Stimulated activated CD4-positive, alpha-beta T cell treated with anti-CD3 and anti-CD28 coated beads, Interleukin-1b, Interleukin-23, amount 100 ng/mL, for 1 hour (primary cell): ENCODE measurements around the gene ZMIZ1.

Experiments used
- DNase-seq, 2 donors: peaks; one replicate each; pipeline ENCODE4 v3.0.0-alpha.2; 2020; ENCODE audit warnings: low read depth in 2 of 2

The ZMIZ1 gene

DNA sequence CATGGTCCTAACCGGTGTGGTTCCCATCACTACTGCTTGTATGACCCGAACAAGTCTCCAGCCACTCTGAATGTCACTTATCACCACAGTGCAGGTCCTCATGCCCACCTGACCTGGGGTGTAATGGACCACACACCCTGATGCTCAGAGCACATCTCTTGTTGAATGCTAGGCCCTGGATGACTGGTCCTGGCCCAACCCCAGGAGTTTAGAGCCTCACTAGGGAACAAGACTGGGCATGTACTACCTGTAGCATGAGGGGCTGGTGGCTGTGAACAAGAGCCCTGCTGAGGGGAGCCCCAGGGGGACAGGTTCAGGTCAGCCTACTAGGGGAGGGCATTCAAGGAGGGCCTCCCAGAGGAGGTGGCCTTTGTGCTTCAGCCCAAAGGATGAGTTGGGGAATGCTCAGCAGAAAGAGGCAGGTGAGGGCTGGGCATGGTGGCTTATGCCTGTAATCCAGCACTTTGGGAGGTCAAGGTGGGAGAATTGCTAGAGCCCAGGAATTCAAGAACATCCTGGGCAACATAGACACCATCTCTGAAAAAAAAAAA, 31.2 kb downstream of the ZMIZ1 start:
- no peak for DNase-seq

DNA sequence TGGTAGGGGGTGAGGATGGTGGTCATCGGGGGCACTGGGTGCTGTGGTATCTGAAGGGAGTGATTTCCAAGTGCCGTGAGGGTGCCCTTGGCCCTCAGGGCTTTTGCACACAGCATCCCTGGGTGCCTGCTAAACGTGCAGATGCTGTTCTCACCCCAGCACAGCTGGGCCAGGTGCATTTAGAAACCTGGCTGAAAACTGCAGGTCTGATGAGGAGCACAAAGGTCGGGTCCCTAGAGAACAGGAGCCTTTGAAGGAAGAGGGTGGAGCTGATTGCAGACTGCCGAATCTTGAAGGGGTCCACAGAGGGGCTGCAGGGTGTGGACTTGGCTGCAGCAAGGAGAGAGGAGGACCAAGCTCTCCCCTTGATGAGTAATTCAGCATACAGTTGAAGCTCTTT, 32.0 kb downstream of the ZMIZ1 start:
- no peak for DNase-seq

DNA sequence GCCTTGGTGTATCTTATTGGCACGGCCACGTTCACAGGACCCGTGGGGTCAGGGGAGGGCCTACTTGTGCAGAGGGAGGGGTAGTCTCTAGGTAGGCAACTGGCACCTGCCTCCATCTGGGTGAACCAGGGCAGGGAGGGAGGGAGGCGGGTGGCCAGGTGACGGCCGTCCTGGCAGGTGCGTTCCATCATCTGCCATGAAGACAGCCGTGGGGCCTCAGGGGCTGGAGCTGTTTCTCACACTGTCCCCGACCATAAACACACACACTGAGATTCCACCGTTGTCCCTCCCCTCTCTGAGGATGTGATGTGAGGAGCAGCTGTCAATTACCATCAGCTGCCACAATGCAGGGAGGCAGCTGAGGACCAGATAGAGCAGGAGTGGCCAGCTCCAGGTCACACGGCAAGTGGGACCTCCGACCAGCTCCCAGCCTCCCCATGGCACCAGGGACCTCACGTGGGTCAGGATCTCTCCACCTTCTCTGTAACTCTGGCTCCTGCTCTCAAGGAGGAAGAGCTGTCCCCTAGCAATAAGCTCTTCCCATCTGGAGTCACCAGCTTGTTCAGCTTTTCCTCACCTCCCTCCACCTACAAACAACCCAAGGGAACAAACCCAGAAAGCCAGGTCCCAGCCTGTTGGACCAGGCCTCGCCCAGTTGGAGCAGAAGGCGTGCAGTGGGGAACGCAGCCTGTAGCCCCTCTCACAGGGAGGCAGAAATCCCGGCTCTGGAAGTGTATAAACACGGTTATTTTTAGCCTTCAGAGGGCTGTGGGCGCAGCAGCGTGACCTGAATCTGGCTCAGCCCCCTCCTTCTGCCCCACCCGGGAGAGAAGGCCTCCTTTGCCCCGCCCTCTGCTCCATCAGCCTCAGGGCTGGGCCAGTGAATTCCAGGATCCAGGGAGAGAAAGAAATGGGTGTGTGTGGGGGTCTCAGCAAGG, 33.1 kb downstream of the ZMIZ1 start:
- no peak for DNase-seq

DNA sequence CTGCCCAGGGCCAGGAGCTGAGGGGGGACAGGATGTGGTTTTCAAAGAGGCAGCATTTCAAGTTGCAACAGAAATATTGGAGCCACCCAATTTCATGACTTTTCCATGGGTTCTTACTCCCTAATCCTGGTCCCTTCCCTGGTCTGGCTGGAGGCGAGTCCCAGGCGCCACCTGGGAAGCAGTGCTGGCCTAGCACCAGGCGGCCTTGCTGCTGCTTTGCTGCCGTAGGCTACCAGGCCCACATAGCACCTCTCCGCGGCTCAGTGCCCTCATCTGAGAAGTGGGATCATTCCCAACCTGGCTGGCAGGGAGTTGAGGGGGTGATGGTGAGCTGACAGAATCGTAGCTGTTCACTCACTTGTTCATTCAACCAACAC, 33.7 kb downstream of the ZMIZ1 start:
- no peak for DNase-seq

DNA sequence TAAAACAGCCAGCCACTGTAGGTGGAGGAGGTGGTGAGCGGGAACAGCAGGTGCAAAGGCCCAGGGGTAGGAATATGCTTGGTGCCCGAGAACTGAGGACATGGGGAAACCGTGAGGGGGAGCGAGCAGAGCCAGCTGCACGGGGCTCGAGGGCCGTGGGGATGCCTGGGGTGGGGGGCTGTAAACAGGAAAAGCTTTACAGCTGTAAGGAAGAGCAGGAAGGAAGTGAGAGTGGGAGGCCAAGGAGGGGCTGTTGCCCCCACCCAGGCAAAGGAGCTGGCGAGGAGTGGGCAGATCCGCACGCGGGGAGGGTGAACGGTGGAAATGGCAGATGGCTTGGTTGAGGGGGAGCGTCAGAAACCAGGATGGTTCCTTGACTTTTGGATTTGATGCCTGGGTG, 34.4 kb downstream of the ZMIZ1 start:
- no peak for DNase-seq

DNA sequence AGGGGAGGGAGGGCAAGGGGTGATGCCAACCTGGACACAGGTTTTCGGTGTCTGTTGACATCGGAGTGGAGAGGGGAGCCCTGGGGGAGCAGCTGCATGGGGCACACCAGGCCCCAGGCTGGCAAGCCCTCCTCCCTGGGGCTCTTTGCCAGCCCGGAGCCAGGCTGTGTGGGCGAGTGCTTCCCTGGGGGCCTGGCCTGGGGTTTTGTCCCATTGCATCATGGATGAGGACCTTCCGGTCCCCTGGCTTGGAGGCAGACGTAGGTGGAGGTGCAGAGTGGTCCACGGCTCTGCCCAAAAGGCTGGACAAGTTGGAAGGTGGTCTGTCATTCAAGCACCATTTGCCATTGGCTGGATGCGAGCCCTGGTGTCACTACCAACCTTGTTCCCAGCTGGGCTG, 34.8 kb downstream of the ZMIZ1 start:
- no peak for DNase-seq

DNA sequence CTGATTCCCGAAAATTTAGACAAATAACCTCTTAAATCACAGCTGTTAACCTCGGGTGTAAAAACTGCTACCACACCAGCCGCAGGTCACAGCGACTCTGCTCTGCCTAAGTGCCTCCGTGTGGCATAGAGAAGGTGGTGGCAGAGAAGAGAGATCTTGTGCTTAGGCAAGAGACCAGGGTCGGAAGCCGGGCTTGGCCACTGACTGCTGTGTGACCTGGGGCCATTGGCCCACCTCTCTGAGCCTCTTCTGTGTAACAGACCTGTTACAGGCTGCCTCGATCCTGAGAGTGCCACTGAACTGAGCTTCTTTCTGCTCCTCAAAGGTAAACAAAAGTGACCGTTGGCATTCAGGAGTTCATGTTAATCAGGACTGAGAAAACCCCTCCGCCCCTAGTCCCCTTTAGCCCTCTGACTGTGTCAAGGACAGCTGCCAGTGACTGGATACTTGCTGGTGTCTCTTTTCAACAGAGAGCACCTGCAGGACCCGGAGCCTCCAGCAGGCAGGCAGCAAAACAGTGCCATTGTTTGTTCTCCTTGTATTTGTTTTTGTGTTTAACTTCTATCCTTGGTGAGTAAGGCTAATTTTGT, 36.5 kb downstream of the ZMIZ1 start:
- DNase-seq: no peak

DNA sequence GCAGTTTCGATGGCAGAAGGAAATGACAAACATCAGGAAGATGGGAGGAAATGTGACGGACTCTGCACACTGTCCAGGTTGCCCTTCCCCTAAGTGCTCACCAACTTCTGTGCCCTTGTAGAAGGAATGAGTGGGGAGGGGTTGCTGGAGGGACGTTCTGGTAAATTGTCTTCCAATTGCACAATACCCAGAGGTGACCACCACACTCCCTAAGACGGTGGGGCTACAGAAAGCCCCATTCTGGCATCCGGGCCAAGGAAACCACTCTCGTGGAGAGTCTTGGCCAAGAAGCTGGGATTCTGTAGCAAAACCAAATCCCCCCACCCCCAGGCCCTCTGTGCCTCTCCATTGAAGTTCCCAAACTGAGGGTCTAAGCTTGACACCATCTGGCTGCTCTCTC, 37.1 kb downstream of the ZMIZ1 start:
- DNase-seq: no peak

DNA sequence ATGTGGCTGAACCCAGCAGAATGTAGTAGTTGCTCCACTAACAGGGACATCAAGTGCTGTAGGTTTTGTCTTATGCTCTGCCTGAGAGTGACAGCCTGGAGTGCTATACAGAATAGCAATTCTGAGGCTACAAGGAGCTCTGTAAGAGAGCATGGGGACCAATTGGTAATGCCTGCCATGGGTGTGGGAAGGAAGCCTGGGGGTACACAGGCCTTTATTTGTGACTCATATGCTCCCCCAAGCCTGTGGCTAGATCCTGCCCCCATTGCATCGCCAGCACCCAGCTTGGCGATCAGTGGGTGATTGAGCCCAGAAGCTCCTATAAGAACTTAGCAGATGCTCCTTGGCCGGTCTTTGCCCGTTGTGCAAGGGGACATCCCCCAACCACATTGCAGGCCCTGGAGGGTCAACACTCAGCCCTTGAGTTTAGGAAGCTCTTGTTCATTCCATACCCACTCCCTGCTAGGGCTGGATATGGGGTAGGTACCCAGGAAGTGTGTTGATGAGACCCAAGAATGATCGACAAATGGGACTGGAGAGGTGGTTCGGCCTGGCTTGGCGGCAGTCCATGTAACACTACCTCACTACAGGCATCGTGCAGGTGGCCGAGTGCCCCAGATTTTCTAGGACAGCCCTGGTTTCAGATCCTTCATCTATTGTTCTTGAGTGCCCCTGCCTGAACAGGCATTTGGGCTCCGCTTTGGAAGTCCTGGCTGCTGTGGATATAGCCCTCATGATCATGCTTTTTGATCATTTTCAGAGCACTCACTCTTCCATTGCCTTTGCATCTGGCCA, 37.7 kb downstream of the ZMIZ1 start:
- DNase-seq: no peak

DNA sequence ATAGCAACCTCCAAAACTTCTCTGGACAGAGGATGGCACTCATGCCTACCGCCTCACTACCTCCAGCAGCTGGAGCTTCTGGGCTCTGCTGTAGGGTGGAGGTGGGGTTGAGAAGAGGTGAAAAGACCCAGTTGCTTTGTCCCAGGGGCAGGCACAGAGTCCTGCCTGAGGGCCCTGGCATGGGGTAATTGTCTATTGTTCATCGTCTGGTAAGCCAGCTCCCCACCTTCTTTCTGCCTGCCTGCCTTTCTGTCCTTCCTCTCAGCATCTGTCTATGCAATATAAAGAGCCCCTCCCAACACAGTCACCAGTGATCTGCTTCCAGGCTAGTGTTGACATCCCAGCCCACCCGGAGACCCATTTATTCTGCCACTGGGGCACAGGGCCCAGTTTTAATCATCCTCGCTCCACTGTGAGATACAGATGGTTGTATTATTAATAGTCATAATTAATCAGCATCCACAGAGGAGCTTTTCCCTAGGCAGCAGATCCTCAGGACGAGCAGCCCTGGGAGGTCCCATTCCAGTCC, 39.0 kb downstream of the ZMIZ1 start:
- DNase-seq: no peak

DNA sequence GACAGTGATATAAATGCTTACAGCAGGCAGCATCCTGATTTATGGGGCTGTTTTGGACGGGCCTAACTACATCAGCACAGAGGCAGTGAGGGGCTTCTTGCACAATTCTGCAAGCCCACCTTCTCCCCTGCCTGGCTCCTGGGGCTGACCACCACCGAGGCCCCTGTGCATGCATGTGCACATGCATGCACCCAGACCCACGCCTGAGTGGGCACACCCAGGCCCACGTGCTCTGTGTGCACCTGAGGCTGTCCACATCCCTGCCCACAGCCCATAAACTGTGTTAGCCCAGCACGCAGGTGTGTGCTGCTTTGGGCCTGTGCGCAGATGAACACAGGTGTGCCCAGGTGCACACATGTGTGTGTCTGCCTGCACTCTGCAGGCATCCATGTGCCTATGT, 40.0 kb downstream of the ZMIZ1 start:
- DNase-seq: no peak

DNA sequence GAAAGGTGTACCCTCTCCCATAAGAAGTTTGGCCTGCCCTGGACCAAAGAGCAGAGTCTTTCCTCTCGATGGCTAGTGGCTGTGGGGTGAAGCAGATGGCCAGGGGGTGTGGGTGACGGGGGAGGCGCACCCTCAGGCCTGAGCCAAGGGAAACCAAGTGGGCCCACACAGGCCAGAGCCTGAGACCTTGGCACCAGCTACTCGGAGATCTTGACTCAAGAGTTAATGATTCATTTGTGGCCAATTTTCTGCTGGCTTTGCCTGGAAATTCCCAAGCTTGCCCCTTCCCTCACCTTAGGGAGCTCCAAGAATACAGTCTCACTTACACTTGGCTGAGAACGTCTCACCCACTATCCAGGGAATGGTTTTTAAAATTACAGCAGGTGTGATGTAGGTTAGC, 42.7 kb downstream of the ZMIZ1 start:
- DNase-seq: no peak

DNA sequence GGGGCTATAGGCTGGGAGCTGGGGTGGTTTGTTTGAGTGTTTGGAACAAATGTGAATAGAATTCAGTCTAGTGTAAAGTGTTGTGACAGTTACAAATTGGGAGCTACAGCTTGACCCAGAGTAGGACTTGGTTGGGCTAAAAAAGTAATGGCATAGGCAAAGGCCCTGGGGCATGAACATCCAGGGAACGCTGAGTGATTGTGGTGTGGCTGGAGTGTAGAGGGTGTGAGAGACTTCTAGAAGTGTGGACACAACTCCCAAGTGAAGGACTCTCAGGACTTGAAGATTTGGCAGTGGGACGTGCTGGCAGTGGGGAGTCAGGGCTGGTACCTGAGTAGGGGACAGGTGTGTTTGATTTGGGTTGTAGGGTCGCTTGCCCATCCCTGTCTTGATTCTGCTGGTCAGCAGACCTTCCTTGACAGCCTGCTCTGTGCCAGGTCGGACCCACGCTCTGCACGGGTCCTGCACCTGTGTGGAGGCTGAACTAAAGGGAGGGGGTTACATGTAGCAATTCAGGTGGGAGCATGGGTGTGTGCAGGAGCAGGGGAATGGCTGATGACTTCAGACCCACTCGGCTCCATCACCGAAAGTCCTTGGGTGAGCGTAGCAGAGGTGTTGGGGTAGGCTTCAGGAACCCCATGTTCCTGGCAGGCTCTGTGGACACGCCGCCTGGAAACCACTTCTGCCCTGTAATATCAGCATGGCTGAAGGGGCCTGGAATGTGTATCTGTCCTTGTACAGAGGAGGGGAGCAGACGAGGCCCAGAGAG, 43.3 kb downstream of the ZMIZ1 start:
- no peak for DNase-seq

DNA sequence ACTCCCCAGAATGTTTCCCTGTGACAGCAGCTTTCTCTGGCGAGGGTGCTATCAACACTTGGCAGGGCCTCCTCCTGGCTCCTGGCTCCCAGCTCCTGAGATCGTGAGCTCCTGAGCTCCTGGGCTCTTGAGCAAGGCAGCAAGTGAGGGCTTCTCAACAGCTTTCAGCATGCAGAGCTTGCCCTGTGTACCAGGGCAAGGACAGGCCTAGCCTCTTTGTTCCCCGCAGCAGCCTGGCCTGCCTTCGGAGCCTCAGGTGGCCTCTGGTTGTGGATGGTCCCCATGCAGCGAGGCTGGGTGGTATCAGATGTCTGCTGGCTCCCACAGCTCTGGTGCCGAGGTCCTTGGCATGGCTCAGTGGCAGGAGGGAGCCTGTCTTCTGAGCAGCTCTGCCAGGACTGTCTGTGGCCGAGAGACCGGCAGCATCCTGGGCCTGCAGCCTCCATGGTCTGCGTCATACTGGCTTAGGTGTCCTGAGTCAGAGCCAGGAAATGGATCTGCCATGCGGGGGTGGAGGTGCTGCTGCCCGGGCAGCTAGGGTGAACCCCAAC, 44.2 kb downstream of the ZMIZ1 start:
- DNase-seq: no peak

DNA sequence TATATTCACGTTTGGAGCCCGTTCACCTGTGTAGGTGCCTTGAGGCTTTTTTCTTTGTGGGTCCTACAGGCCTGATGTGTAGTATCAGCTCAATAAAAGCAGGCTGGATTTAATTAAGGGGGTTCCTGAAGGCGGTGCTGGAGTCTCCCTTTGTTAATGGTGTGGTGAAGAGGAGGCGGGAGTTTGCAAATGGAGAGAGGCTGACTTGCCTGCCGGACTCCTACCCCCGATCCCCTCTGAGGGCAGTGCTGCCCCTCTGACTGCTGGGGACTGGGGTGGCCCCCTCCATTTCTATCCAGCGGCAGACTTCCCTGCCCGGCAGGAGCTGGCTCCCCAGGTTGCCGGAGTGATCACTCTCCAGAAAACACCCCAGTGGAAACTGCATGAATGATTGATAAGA, 45.1 kb downstream of the ZMIZ1 start:
- no peak for DNase-seq

DNA sequence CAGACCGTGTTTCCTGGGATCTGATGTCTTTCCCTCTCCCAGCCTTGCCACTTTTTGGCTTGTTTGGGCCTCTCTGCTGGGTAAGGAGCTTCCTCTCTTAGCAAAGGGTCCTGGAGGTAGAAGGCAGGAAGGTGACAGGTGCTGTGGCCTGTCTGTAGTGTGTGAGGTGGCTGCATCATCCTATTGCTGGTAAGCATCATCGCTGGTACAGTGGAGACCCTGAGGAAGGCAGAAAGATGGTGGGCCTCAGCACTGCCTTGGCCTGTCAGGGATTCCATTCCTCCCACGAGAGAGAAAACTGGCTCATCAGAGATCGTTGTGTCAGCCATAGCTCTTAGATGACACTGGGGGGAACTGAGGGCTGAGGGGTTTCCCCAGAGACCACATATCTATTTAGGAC, 46.5 kb downstream of the ZMIZ1 start:
- DNase-seq: no peak

DNA sequence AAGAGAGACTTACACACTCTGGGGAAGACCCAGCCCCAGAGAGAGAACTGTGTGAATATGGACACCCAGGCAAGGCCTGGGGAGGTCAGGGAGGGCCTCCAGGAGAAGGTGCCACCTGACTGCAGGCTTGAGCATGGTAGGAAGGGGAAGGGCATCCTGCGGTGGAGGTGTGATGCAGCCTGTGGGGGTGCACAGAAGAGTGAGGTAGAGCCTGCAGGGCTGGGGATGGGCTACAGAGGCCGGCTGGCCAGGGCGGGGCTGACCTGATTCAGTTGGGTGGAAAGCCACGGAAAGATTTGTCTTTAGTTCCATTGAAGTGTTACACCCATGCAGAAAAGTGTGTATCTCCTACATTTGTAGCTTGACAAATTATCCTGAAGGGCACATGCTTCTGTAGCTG, 47.6 kb downstream of the ZMIZ1 start:
- DNase-seq: no peak

DNA sequence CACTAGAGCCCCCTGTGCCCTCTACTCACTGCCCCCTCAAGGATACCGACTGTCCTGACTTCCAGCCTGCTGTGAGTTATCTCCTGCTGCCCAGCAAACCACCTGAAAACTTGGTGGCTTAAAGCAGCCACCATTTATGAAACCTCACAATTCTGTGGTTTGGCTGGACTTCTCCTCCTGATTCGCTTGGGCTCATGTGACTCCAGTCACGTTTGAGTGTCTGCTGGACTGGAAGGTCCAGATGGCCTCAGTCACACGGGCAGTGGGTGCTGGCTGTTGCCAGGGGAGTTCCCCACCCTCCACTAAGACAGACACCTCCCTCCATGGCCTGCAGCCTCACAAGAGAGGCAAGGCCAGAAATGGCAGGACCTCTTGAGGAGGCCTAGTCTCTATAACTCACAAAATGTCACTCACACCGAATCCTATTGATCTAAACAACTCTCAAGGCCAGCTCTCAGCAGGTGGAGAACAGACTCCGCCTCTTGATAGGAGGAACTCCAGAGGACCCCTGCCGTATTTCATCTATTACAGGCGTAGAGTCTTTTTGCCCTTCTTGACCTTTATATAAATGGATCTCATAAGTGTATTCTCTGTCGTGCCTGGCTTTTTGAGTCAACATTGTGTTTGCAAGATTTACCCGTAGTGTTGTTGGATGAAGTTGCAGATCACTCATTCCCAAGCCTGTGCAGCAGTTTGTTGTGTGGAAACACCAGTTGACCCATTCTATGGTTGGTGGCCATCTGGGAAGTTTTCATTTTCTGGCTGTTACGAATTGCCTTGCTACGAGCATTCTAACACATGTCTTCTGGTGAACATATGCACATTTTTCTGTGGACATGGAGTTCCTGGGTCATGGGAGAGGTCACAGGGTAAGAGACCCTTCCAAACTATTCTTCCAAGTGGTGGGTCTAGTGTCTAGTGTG, 48.3 kb downstream of the ZMIZ1 start:
- DNase-seq: no peak

DNA sequence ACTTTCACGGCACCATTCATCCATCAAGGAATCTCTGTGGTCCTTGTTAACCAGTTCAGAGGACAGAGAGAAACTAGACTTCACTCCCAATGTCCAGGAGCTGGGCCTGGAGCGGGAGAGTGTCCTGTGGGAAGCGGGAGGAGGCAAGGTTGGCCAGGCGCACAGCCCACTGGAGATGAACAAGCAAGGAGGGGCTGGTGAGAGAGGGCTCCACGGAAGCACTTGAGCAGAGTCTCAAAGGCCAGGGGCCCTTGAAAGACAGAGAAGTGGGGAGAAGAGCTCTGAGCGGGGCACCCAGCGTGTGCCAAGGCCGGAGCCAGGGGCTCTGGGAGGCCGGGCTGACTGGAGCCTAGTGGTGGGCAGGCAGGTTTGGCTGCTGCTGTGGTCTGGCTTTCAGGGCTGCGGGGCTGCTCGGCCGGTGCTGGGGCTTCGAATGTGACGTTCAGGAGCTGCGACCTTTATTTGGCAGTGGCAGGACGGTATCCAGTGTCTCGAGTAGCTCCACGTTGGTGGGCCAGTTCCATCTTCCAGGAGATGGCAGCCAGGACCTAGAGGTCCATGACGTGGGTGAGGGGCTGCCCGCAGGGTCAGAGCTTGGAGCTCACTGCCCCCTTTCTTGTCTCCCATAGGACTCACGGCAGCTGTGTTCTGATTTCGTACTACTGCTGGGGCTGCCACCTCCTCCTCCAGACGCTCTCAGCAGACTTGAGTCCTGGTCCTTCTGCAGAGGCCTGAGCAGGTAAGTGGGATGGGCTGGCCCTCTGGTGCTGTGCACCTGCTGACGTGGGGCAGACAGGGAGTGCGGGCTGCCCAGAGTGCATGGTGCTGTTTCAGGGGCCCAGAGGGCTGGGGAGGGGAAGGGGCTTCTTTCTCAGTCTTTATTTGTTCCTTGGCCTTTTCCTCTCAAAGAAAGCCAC, 49.8 kb downstream of the ZMIZ1 start:
- no peak for DNase-seq
